HG02981 (cell line): ENCODE results near the gene GPR65.

Source experiments
- ATAC-seq: cut with Tn5 transposase; IDR thresholded peaks from one replicate; pipeline ENCODE4 v1.9.1; 2021; ENCODE audit warnings: mild to moderate bottlenecking, moderate library complexity; ENCODE audit not compliant: unreplicated experiment

The GPR65 gene

DNA sequence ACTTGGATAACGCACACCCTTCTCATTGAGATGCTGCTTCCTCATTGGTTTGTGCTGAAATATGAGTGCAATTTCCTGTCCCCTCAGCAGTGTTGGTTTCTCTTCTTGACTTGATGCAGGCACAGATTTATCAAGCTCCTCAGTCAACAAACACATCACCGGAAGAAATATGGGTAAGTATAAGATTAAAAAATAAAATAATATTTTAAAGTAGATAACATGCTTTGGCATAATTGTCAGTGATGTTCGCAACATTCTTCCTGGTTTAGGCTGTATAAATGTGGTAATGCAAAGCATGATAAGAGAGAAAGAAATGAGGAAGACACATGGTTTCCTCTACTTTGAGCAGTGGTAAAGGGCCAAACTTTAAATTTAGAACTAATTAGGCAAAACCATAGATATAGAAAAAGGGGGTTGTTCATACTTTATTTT, at the start of gene GPR65:
TSS of gene GPR65 (plus strand) at position 86 of the 432 bp plus-strand sequence. CDS start 5,713 bp downstream, outside the sequence.
- ATAC-seq: peak; percentile 72

- ATAC-seq: no peak
These were observed 49.4 kb upstream of the GPR65 start for GRCh38 chr14:87955501-87955900.

- no peak for ATAC-seq
These were observed 44.7 kb upstream of the GPR65 start for GRCh38 chr14:87960013-87960787.

DNA sequence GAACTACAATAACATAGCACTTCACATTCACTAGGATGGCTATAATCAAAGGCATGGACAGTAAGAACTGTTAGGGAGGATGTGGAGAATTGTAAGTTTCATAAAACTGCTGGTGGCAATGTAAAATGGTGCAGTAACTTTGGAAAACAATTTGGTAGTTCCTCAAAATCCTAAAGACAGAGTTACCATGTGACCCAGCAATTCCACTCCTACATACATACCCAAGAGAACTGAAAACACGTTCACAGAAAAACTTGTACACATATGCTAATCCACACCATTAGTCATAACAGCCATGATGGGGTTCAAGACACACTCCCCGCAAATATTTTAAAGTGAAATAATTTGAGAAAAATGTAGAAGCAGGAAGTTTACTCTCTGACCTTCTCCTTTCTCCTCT, 43.7 kb upstream of the GPR65 start:
- no peak for ATAC-seq

DNA sequence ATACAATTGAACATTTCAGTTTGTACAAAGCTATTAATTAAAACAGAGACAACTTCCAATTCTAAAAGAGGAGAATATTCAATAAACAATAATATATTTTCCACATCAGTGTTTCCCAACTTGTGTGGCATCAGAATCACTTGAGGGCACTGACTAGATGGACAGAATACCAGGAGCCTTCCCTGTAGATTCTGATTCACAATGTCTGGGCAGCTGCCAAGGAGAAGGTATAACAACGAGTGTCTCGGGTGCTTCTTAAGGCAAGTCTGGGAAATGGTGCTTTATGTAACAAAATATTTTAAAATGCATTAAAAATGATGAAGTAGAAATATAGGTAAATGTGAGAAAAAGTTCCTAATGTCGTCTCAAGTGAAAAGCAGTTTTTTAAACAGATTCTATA, 38.1 kb upstream of the GPR65 start:
- ATAC-seq: no peak

DNA sequence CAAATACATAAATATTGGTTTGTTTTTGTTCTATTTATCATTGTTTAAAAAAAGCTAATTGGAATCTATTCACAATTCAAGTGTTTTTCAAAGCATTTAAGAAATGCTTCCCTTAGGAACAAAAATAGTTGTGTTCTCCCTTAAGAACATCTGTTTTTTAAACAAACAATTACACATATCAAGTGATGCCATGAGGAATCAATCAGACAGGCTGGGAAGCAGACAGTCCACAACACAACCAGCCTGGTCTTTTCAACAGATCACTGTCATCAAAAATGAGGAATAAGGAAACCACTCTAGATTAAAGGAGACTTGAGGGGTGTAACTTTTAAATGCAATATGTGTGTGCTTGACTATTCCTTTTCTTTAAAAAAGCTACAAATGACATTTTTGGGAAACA, 37.4 kb upstream of the GPR65 start:
- no peak for ATAC-seq

- ATAC-seq: peak; percentile 68
These were observed 33.9 kb upstream of the GPR65 start for GRCh38 chr14:87971010-87971409.

DNA sequence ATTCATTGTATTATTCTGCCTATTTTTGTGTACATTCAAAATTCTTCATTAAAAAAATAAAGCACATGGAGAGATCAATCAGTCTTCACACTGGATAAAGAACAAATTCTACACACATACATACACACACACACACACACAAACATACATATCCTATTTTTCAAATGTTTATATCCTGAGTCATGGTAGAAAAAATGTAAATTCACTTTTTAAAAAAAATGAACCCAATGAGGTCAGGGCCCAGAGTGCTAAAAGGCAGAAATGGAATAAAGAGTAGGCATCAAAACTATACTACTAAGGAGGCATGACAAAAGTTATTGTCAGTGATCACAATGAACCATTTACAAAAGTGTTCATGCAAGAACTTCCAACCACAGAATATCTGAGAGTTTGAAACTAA, 29.3 kb upstream of the GPR65 start:
- ATAC-seq: no peak

DNA sequence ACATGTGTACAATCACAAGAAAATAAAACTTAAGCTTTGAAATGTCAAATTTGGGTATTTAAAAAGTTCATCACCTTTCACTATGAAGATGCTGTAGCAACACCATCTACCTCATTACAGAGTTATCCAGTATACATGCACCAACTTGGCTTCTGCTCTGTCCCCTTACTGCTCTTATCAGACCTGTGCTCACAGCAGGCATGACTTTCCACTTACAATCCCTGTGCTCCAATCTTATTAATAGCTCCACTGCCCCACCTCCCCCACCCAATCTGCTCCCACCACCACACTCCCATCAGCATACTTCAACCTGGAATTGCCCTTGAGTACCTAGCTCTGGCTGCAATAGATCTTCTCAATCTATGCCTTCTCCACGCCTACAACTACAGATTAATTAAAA, 25.2 kb upstream of the GPR65 start:
- ATAC-seq: no peak

DNA sequence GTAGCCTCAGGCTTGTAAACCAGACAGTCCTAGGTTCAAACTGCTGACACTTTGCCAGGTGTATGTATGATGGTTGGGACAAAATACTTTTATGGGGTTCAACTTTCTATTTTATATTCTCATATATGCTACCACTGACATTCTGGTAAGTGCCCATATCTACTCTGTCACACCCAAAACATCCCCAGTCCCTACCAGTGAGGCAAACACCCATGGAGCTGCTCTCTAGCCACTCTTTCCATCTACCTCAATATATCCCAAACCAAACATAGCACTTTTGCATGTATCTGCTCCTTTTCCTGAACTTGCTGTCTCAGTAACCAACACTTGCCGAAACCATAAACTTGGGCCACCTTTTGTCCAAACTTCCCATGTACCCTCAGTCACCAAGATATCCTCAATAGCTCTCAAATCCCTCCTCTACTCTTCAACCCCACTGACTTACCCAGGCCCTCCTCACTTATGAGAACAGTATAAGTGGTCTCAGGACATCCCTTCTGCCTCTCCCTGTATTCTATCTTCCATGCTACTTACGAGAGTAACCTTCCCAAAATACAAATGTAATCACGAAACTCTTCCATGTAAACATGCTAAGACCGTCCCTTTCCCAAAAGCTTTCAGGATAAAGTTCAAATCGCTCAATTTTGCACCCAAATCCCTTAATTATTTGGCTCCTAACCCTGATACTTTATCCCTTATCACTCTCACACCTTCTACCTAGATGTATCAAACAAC, 15.5 kb upstream of the GPR65 start:
- ATAC-seq: no peak

DNA sequence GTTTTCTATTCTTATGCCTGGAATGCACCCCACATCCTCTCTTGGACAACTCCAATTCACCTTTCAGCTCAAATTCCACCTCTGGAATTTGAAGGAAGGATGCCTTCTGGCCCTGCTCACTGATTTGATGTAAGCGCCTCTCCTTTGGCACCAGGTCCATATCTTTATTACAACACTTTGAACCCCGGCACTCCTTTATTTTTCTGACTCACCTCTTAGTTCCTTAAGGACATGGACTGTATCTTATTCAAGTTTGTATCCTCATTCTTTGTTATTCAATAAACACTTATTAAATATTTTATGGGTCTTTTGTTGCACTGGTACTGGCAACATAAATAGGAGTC, 15.0 kb upstream of the GPR65 start:
- ATAC-seq: no peak

DNA sequence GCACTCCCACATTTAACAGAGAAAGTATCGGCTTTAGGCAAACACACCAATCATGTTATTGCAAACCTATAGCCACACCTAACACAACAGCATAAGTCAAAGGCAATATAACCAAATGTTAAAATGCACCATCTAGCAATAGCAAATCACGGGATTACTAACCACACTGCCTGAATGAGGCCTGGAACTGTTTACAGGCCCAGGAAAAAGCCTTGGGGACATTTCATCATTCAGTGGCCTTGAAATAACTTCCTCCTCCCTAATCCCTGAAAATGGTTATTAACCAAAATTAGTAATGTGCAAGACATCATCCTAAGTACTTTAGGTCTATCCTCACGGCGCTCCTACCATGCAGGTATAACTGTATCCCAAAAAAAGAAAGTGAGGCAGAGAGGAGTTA, 14.3 kb upstream of the GPR65 start:
- ATAC-seq: no peak

- peak; percentile 1 for ATAC-seq
These were observed 12.6 kb upstream of the GPR65 start for GRCh38 chr14:87992346-87992717.

GRCh38 chr14:87992718-87993628, 12.0 kb upstream of the GPR65 start, which contains the start of gene GALC:
TSS of gene GALC (minus strand) at chr14:87993182. CDS start at chr14:87993164, 18 bp downstream.
- ATAC-seq: peak; percentile 81

DNA sequence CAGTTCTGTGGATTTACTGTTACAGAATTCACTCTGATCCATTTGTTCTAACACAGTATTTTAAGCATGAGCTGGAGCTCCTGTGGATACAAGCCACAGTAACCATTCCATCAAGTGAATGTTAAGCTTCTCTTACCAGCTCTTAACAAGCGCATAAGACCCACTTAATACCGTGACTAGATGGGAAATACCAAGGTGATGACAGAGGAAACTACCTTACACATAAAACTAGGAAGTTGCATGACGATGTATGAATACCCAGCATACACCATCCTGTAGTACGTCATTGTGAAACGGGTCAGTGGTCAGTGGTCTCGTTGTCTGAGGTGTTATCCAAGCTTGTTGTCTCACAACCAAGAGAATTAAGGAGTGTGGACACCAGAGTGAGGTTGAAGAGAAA, 10.0 kb upstream of the GPR65 start:
- ATAC-seq: peak; percentile 49

GRCh38 chr14:87995500-87996290, 9.2 kb upstream of the GPR65 start:
- ATAC-seq: no peak

- ATAC-seq: no peak
These were observed 8.7 kb upstream of the GPR65 start for GRCh38 chr14:87996291-87996592.

- ATAC-seq: no peak
These were observed 6.5 kb upstream of the GPR65 start for GRCh38 chr14:87998482-87998881.

GRCh38 chr14:87999277-87999676, 5.7 kb upstream of the GPR65 start:
- ATAC-seq: no peak

GRCh38 chr14:88002421-88003075, 2.4 kb upstream of the GPR65 start:
- no peak for ATAC-seq
